NB4 (cell line): ENCODE data around the gene NOS3.
A peak's percentile ranks its signal among the peaks of the same experiment; 100 is the strongest.
"Not testable (repeated sequence)": the region's sequence is repeated elsewhere in the genome, so short reads cannot be mapped to it uniquely, and the experiment has no call there.

ENCODE experiments used
- DNase-seq: peaks from one replicate; pipeline ENCODE4 v3.0.0; 2010; ENCODE audit warnings: low read depth
- H3K4me3 ChIP-seq: one replicate; pipeline ENCODE4 v1.5.1; 2011; ENCODE audit warnings: mild to moderate bottlenecking, low read depth, low read length, moderate library complexity
- MYC ChIP-seq: IDR thresholded peaks from 2 replicates; pipeline ENCODE4 v1.6.1; 2011; ENCODE audit warnings: low read depth, low read length
- POLR2A ChIP-seq: IDR thresholded peaks from 2 replicates; pipeline ENCODE4 v1.6.1; 2011; ENCODE audit warnings: mild to moderate bottlenecking; ENCODE audit not compliant: insufficient read length; ENCODE audit errors: extremely low read depth
- TF ChIP-seq, protein P1 (sequence below): IDR thresholded peaks from 2 replicates; pipeline ENCODE4 v1.6.1; 2011; ENCODE audit warnings: low read depth, low read length
- TF ChIP-seq, protein P2 (sequence below): IDR thresholded peaks from one replicate; pipeline ENCODE4 v1.5.1; 2012; ENCODE audit warnings: low read depth, low read length

The NOS3 gene

DNA sequence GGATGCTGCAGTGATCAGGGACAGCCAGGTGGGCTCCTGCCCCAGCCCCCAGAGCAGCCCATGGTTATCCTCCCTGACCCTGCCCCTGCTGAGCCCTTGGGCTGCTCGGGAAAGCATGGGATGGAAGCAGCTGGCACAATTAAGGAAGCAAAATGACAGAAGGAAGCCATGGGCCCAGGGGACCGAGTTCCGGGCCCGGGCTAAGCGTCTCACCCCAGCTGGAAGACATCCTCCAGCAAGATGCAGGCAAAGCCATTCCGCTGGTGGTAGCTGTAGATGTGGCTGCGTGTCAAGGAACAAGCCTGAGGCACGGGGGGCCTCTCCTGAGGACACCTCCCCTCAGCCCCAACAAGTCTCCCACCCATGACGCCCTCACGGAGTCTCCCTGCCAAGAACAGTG, 32.4 kb downstream of the NOS3 start:
- H3K4me3 ChIP-seq = no peak overlapping the region
- TF ChIP-seq, protein P1, sequence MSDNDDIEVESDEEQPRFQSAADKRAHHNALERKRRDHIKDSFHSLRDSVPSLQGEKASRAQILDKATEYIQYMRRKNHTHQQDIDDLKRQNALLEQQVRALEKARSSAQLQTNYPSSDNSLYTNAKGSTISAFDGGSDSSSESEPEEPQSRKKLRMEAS = no peak
- TF ChIP-seq POLR2A (no peak), MYC (no peak)
- TF ChIP-seq, protein P2, sequence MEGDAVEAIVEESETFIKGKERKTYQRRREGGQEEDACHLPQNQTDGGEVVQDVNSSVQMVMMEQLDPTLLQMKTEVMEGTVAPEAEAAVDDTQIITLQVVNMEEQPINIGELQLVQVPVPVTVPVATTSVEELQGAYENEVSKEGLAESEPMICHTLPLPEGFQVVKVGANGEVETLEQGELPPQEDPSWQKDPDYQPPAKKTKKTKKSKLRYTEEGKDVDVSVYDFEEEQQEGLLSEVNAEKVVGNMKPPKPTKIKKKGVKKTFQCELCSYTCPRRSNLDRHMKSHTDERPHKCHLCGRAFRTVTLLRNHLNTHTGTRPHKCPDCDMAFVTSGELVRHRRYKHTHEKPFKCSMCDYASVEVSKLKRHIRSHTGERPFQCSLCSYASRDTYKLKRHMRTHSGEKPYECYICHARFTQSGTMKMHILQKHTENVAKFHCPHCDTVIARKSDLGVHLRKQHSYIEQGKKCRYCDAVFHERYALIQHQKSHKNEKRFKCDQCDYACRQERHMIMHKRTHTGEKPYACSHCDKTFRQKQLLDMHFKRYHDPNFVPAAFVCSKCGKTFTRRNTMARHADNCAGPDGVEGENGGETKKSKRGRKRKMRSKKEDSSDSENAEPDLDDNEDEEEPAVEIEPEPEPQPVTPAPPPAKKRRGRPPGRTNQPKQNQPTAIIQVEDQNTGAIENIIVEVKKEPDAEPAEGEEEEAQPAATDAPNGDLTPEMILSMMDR = no peak
- no peak for DNase-seq

DNA sequence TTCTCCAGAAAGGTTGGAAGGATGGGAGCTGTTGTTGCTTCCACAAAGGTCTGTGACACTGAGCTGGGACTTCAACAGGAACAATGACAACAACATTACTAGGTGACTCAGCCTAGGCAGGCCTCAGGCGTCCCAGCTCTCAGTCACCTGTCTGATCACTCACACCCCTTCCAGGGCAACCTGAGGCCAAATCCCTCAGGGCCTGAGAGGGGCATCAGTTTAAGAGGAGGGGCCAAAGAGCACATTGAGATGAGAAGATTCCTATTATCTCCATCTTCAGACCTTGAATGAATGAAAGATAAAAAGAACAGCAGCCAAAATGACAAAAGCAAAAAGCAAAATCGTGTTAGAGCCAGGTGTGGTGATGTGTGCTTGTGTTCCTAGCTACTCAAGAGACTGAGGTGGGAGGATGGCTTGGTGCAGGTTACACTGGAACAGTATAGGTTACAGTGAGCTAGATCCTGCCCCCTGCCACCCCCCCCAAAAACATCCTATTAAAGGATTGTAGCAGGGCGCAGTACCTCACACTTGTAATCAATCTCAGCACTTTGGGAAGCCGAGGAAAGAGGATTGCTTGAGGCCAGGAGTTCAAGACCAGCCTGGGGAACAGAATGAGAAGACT, 33.7 kb downstream of the NOS3 start, which contains the start of gene ATG9B:
Gene ATG9B (minus strand): TSS at position 60 of the 622 bp plus-strand sequence. CDS start 71 bp downstream, outside the sequence.
- no peak within 1 kb of the TSS for H3K4me3 ChIP-seq
- TF ChIP-seq MYC = no peak
- TF ChIP-seq, protein P2 = no peak
- TF ChIP-seq POLR2A = no peak
- TF ChIP-seq, protein P1 = no peak
- DNase-seq = no peak

DNA sequence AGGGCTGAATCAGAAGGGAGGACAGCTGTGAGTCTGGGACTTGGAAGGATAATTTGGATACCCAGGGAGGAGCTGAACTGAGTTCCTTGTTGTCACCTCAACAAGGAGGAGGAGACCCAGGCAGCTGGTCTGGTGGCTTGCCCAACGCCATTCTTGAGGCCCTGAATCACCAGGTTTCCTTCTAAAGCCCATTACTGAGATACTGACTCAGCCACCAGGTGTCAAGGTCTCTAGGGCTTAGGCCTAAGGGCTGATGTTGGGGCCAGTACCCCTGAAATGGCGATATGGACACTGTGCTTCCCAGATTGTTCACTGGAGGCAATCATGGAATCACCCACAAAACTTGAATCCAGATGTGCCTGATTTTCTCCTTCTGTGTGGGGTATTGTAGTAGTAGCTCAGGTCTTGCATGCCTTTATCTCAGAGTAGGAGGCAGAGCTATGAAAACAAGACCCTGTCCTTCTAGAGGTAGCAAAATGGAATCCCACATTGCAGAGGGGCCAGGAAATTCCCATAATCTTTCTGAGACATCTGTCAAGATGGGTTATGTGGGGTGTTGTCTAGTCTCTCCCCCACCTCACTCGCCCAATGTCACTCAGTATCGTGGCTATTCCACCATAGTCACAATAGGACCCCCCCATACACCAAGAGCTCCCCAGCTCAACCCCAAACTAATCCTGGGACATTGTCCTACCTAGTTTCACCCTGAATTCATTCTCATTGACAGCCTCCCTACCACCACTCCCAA, 35.3 kb downstream of the NOS3 start:
- H3K4me3 ChIP-seq = no peak overlapping the region
- no peak for DNase-seq
- TF ChIP-seq POLR2A (no peak), MYC (no peak)
- TF ChIP-seq, protein P2 = no peak
- TF ChIP-seq, protein P1 = no peak

DNA sequence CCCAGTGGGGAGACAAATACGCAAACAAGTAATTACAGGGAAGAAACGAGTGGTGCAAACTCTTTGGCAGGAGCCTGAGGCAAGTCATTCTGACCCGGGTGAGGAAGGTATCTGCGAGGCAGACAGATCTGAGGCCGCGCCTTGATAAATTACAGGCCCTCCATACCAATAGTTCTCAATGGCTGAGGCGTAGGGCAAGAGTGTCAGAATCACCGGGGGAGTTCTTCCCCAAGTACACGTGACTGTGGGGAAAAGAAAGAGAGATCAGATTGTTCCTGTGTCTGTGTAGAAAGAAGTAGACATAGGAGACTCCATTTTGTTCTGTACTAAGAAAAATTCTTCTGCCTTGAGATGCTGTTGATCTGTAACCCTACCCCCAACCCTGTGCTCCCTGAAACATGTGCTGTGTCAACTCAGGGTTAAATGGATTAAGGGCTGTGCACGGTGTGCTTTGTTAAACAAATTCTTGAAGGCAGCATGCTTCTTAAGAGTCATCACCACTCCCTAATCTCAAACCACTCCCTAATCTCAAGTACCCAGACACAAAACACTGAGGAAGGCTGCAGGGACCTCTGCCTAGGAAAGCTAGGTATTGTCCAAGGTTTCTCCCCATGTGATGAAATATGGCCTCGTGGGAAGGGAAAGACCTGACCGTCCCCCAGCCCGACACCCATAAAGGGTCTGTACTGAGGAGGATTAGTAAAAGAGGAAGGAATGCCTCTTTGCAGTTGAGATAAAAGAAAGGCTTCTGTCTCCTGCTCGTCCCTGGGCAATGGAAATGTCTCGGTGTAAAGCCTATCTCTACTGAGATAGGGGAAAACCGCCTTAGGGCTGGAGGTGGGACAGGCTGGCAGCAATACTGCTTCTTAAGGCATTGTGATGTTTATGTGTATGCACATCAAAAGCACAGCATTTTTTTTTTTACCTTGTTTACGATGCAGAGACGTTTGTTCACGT, 36.2 kb downstream of the NOS3 start:
- H3K4me3 ChIP-seq, DNase-seq: not testable (repeated sequence)

DNA sequence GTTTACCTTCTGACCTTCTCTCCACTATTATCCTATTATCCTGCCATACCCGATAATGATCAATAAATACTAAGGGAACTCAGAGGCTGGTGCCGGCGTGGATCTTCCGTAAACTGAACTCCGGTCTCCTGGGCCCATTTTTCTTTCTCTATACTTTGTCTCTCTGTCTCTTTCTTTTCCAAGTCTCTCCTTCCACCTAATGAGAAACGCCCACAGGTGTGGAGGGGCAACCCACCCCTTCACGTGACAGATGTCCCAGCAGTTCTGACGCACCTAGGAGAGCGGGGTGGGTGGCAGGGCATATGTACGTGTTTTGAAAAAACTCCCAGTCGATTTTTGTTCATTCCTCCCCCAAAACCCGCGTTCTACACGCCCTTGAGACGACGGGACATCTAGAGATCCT, 36.9 kb downstream of the NOS3 start:
- peak overlapping the region; percentile 93 for H3K4me3 ChIP-seq
- DNase-seq = not testable (repeated sequence)

DNA sequence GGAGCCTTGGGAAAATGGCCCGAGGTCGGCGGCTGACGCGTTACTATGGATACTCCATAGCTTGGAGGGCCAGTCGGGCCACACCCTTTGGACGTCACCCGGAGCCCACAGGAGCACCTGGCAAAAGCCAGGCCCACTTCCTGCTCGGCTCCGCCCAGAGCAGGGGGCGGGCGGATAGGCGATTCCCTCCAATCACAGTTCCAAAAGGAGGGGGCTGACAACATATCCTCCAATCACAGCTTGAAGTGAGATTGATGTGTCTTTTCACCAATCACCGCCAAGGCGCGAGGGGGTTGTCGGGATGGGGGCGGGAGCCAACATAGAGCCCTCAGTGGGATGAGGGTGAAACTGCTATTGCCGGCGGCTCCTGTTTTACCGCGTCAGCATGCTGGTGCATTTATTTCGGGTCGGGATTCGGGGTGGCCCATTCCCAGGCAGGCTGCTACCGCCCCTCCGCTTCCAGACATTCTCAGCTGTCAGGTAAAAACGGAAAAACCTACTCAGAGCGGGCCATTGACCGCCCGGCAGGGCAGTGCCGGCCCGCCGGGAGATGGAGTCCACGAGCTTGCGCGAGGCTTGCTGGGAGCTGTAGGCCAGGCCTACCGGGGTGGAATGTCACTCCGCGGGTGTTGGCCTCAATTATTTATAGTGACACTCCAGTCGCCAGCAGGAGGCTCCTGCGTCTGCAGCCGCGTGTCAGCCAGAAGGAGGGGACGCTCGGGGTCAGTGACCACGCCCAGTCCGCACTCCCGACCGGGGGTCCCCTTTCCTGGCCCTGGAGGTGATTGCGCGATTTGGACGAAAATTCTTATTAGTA, 37.5 kb downstream of the NOS3 start, which contains the start of gene ABCB8:
Gene ABCB8 (plus strand): TSS at position 320 of the 817 bp plus-strand sequence. CDS start 66 bp downstream, at position 386.
- peak; percentile 78; the same call in 1 of the 2 replicates for TF ChIP-seq MYC
- TF ChIP-seq, protein P1 = peak; percentile 62
- TF ChIP-seq, protein P2 = peak; percentile 47
- no peak for TF ChIP-seq POLR2A
- peak; percentile 100 for DNase-seq
- H3K4me3 ChIP-seq = peak within 1 kb of the TSS; percentile 93
